ENCODE results near the gene ZBTB8A.

ZBTB8A gene

GRCh38 chr1:32632829-32633228 is 93.6 kb downstream of the ZBTB8A start:
- Histone ChIP-seq H3F3A (ENCODE audit: insufficient read depth) (peaks cover 5% of the 10 kb centered on the region; the same call in 1 of the 2 replicates), H3K79me2 (ENCODE audit: insufficient read depth, low read length) (peaks cover 73% of the 10 kb centered on the region), H3K36me3 (ENCODE audit: low read length) (peaks cover 30% of the 10 kb centered on the region), H4K20me1 (ENCODE audit: low read depth, low read length) (peaks cover 11% of the 10 kb centered on the region; the same call in 1 of the 2 replicates), H3K27ac (ENCODE audit: low read depth, low read length) (no peak overlapping the region), H3K4me3 (ENCODE audit: insufficient read depth, low read length, poor library complexity, severe bottlenecking) (no peak overlapping the region), H3K9ac (ENCODE audit: low read length) (no peak overlapping the region), H3K9me3 (ENCODE audit: insufficient read depth, low read length) (no peaks in the 10 kb centered on the region), H2AFZ (ENCODE audit: low read depth, low read length, severe bottlenecking) (no peak overlapping the region), H3K27me3 (ENCODE audit: low read length) (no peaks in the 10 kb centered on the region), H3K4me2 (ENCODE audit: low read depth, low read length, poor library complexity, severe bottlenecking) (no peak overlapping the region), H3K9me2 (replicated peaks; ENCODE audit: insufficient read depth, low read length) (no peaks in the 10 kb centered on the region)
- no peak for TF ChIP-seq CTCF (IDR thresholded peaks at IDR 0.05; ENCODE audit: insufficient read depth, low read length, poor library complexity, severe bottlenecking)
- no peak for TF ChIP-seq EZH2phosphoT487 (conservative IDR thresholded peaks at IDR 0.05; ENCODE audit: low read length)

- Histone ChIP-seq H3K79me2 (ENCODE audit: insufficient read depth, low read length) (peaks cover 95% of the 10 kb centered on the region), H4K20me1 (ENCODE audit: low read depth, low read length) (peaks cover 15% of the 10 kb centered on the region; the same call in 1 of the 2 replicates), H3K4me2 (ENCODE audit: low read depth, low read length, poor library complexity, severe bottlenecking) (no peak overlapping the region), H3K4me3 (ENCODE audit: insufficient read depth, low read length, poor library complexity, severe bottlenecking) (no peak overlapping the region), H3K9me2 (replicated peaks; ENCODE audit: insufficient read depth, low read length) (no peaks in the 10 kb centered on the region), H3K9ac (ENCODE audit: low read length) (no peak overlapping the region), H3K36me3 (ENCODE audit: low read length) (peaks cover 27% of the 10 kb centered on the region), H3K9me3 (ENCODE audit: insufficient read depth, low read length) (no peaks in the 10 kb centered on the region), H3K27me3 (ENCODE audit: low read length) (no peaks in the 10 kb centered on the region), H3F3A (ENCODE audit: insufficient read depth) (peaks cover 5% of the 10 kb centered on the region; the same call in 1 of the 2 replicates), H2AFZ (ENCODE audit: low read depth, low read length, severe bottlenecking) (no peak overlapping the region), H3K27ac (ENCODE audit: low read depth, low read length) (no peak overlapping the region)
- TF ChIP-seq CTCF (IDR thresholded peaks at IDR 0.05; ENCODE audit: insufficient read depth, low read length, poor library complexity, severe bottlenecking) (no peak), EZH2phosphoT487 (conservative IDR thresholded peaks at IDR 0.05; ENCODE audit: low read length) (no peak)
Measured at GRCh38 chr1:32635508-32636277, 96.5 kb downstream of the ZBTB8A start.

- H3F3A ChIP-seq (ENCODE audit: insufficient read depth) = no peaks in the 10 kb centered on the region
- H3K27me3 ChIP-seq (ENCODE audit: low read length) = no peaks in the 10 kb centered on the region
- H3K79me2 ChIP-seq (ENCODE audit: insufficient read depth, low read length) = peaks cover 98% of the 10 kb centered on the region
- no peak overlapping the region for H2AFZ ChIP-seq (ENCODE audit: low read depth, low read length, severe bottlenecking)
- no peaks in the 10 kb centered on the region for H3K9me2 ChIP-seq (replicated peaks; ENCODE audit: insufficient read depth, low read length)
- H4K20me1 ChIP-seq (ENCODE audit: low read depth, low read length) = peaks cover 15% of the 10 kb centered on the region; the same call in 1 of the 2 replicates
- no peak overlapping the region for H3K27ac ChIP-seq (ENCODE audit: low read depth, low read length)
- no peak overlapping the region for H3K4me2 ChIP-seq (ENCODE audit: low read depth, low read length, poor library complexity, severe bottlenecking)
- peaks cover 20% of the 10 kb centered on the region for H3K36me3 ChIP-seq (ENCODE audit: low read length)
- no peak overlapping the region for H3K9ac ChIP-seq (ENCODE audit: low read length)
- no peak for TF ChIP-seq CTCF (IDR thresholded peaks at IDR 0.05; ENCODE audit: insufficient read depth, low read length, poor library complexity, severe bottlenecking)
- no peak for TF ChIP-seq EZH2phosphoT487 (conservative IDR thresholded peaks at IDR 0.05; ENCODE audit: low read length)
- H3K9me3 ChIP-seq (ENCODE audit: insufficient read depth, low read length) = no peaks in the 10 kb centered on the region
- no peak overlapping the region for H3K4me3 ChIP-seq (ENCODE audit: insufficient read depth, low read length, poor library complexity, severe bottlenecking)
Measured at GRCh38 chr1:32636914-32637645, 97.9 kb downstream of the ZBTB8A start.
